ENCODE results near the gene LRMDA. TPM values are rescaled to one million over a fixed set of nuclear protein-coding genes. Genes with fewer than 3 reads are reported as not detected.

The LRMDA gene
- total RNA-seq, 1 experiment from 2014 or later, result not detected

DNA sequence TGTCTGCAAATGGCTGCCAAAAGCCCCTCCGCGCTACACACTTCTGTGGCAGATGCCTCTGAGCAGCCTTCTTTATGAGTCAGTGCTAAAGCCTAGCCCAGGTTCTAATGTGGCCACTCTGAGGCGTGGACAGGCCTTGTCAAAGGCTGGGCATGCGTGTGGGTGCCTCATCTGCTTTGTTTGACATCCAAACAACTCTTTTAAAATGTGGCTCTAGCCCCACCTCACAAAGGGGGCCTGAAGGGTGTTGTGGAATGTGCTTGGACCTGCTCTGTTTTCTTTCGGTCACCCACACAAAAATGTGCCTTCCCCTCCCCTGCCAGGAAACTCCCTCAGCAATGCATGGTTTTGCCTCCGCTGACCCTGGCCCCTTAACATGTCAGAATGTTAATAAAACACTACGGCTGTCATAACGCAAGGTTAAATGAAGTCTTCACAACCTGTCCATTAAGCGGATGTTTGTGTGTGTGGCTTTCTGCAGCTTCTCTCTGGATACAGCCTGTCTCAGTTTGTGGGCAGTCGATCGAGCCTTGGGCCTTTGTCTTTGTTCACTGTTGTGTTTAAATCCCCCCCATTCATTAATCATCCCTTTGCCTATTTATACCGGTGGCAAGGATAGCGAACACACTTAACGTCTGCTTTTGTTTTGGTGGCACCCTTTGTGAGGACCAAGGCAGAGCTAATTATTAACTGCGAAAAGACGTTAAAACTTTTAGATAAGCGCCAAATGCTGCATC lies 718.9 kb downstream of the LRMDA start:
- DNase-seq (ENCODE audit: low spot score), result no peak

DNA sequence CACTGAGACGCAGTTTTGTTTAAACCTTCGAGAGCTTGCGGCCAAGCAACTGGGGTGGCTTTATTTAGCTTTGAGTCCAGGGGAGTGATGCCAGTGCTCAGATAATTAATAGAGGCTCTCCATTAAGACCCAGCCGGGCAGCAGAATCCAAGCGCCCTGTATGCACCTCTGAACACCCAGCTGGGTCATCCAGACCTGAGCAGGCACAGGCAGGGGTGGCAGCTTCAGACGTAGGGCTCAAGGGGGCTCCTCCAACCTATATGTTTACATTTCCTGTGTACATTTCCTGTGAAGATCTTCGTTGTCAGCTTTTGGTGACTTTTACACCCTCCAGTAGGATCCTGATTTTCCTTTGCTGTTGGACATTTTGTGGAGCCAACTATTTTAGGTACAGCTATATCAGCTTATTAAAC lies 719.5 kb downstream of the LRMDA start:
- no peak for DNase-seq (ENCODE audit: low spot score)

DNA sequence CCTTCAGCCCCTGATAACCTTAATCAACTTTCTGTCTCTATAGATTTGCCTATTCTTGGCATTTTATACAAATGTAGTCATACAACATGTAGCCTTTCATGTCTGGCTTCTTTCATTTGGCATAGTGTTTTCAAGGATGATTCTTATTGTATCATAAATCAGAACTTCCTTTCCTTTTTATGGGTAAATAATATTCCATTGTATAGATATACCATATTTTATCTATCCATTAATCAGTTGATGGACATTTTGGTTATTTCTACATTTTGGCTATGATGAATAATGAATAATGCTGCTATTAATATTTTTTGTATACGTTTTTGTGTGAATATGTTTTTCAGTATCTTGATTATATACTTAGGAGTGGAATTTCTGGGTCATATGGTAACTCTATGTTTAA lies 720.8 kb downstream of the LRMDA start:
- no peak for DNase-seq (ENCODE audit: low spot score)

DNA sequence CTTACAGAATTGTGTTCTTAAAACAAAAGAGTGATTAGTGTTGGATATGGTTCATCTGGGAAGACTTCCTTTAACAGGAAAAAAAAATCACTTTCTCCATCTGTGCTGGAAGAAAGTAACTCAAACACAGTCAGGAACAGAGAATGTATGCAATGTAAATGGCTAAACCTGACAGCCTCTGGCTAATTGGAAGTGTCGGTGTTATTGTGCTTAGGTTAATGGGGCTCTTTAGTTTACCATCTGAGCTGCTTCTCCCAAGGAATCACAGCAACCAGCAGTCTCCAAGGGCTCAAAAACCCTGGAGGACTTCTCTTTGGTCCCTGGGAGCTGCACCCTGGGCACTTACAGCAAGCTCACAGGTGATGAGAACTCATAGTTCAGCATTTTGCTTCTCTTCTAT lies 724.5 kb downstream of the LRMDA start:
- no peak for DNase-seq (ENCODE audit: low spot score)

DNA sequence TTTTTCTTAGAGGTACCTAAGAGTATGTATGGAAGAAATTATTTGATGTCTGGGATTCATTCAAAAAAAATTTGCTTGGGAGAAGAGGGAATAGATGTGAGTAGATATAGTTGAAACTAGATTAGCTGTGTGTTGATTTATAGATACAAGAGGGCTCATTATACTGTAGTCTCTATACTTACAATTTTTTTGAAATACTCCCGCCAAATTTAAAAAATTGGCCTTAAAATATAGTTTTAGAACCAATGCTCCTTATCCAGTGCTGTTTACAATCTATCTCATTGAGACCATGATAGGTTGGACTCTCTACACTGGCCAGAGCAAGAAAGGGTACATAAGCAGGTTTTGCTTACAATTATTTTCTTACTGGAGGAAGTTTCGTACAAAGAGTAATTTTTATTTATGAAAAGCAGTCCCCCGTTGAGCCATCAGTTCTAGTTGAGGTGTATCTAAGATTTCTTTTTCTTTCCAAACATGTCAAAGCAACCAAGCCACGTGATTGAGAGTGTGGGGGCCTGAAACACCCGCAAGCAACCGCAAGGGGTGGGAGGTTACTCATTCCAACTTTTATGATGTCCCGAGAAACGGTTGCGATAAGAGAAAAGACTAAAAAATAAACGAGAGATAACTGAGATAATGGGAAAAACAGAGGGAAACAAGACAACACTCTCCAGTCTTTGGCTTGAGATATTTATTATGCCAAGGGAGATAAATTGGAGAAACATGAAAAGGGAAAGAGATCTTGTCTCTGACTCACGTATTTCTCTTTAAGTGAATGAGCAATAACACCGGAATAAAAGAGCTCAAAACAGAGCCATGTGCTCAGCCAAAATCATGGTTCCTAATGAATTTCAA lies 729.2 kb downstream of the LRMDA start:
- no peak for DNase-seq (ENCODE audit: low spot score)

DNA sequence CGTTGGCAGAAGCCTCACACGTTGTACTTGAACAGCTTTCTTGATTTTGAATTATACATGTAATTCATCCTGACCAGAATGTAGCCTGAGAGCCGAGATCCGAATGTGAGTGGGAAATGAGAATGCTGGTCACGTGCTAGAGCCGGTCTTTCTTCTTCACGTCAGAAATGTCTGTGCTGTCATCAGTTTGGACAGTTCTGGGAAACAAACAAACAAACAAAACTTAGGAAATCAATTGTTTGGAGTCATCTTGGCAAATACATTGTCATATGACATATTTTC lies 729.8 kb downstream of the LRMDA start:
- DNase-seq (ENCODE audit: low spot score), result no peak

DNA sequence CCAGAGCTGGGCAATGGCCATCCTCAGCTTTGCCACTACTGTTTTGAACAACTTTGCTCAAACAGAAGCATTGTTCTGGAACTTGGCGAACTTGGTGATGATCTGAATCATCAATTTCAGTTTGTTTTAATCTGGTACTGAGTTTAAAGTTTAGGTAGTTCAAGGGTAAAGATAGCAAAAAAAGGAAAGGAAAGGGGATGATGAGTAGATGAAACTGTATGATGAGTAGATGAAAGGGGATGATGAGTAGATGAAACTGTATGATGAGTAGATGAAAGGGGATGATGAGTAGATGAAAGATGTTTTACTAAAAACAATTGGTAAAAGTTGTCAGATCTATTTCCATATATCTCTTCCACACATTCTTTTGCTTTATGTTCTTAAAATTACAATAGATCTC lies 737.0 kb downstream of the LRMDA start:
- no peak for DNase-seq (ENCODE audit: low spot score)

DNA sequence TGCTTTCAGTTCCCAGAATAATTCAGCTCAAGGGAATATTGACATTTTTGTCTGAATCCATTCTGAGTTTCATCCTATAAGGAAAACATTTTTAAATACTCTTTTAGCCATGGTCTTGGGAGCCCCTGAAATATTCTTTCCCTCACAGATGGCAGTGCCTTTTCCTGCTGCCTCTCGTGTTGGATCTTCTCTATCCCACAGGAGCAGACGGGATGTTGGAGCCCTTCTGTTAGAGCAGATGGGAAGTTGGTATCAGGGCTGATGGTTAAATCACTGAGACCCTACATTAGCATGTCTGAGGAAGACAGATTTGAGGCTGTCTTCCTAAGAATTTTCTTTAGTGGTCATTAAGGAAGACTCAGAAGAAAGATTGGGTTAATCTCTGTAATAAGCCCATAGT lies 737.8 kb downstream of the LRMDA start:
- no peak for DNase-seq (ENCODE audit: low spot score)

DNA sequence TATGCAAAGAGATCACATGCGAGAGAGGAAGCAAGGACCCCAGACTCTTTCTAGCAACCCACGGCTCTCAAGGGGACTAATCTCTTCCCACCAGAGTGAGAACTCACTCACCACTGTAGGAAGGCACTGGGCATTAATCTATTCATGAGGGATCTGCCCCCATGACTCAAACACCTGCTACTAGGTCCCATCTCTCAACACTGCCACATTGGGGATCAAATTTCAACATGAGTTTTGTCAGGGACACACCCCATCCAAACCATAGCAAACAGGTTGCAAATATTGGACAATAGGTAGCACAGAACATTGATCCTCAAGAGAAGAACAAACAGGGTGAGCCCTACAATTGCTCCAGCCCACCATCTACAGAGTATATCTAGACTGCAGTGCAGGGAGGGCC lies 740.6 kb downstream of the LRMDA start:
- no peak for DNase-seq (ENCODE audit: low spot score)

DNA sequence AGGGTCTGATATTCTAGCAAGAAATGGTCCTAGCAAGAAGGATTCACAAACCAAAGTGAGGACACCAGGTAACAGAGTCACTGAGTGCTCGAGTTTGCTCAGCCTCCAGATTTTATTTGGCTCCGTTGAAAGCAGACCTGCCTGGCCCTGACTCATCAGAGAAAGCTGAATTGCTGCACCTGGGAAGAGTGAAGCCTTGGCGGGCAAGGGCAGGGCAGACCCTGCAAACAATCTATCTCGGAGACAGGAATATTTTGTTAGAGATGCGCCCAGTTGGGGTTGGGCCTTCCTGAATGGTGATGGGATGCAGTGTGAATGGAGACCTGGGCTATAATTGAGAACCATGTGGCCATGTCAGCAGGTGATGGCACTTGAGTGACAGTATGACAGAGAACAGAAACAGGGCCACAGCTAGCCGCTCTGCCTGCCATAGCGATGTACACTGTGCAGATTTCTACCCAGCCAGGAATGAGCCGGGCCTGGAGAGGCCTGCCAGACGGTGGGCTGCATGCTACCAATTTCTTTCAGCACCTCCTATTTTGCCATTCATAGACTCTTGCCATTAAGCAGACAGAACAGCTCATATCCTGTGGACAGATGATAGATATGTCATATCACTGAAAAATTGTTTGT lies 744.2 kb downstream of the LRMDA start:
- DNase-seq (ENCODE audit: low spot score), result no peak

DNA sequence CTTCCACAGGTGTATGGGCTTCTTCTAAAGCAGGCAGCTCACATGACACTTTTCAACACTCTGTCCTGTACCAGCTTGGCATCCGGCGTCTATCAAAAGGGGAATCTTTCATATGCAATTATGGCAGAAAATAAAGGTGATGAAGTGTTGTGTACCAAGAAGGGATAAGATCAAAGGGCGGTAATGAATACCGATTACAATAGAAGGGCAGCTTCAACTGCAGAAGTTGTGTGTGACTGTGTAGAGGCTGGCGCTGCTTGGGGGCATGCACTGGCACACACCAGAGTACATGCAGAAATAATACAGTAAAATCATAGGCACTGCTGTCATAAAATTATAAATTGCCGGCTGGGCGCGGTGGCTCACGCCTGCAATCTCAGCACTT lies 744.7 kb downstream of the LRMDA start:
- no peak for DNase-seq (ENCODE audit: low spot score)

DNA sequence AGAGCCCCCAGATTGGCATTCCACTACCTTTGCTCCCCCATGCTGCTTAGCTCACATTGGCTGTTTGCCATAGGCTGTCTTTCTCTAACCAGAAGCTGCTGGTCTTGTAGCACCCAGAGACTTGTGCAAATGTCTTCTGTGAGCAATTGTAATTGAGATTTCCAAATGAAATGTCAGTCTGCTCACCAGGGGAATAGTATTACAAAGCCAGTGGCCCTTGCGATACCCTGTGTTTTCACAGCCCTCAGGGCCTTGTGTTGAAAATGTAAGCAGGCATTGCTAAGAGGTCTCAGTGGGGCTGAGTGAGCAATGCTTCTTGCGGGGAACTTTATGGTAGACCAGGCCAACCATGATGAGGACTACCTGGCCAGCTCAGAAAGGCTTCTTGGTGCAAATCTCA lies 746.5 kb downstream of the LRMDA start:
- no peak for DNase-seq (ENCODE audit: low spot score)

DNA sequence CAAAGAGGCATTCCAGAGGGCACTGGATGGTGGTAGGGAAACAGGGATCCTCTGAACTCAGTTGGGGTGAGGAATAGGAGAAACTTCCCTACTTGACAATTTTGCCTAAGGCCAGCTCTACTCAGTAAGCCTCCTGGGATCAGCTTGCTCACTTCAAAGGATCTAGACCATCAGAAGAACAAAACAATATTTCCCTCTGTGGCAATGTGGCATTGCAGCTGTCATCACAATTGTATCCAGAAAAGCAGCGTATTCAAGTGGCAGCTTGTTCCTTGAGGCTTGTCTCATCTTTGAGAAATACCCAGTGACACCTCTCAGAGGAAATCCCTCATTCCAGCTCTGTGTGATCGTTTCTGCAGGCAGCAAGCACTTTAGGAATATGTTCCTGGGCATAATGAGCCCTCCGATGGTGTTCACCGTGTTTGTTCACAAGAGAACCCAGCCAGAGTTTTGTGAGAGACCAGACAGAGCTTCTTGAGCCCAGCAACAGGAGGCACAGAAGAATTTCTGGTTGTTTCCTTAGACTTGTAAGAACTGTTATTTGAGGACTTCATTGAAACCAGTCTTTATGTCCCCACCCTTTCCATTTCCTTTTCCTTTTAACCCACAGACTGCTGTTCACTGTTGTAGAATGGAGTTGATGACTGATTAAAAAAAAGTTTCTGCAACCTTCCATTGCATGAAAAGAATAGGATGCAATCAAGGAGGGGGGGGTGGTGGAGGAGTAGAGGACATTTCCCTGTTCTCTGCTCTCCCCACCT lies 747.3 kb downstream of the LRMDA start:
- no peak for DNase-seq (ENCODE audit: low spot score)

DNA sequence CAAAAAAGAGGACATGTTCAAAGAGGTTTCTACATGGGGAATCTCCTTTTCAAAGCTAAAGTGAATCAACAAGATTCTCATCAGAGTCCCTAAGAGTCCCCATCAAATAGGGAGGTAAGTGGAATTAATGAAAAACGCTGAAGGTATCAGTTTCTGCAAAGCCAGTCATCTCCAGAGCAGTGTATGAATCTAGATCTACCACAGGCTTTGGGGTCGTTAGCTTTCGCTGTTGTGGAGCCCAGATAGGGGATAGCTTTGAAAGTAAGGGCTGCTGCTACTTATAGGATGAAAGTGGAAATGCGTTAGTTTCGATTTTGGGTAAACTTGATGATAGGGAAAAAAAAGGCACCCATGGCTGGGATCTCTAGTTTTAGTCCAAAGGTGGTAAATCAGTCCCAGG lies 748.4 kb downstream of the LRMDA start:
- DNase-seq (ENCODE audit: low spot score), result no peak

DNA sequence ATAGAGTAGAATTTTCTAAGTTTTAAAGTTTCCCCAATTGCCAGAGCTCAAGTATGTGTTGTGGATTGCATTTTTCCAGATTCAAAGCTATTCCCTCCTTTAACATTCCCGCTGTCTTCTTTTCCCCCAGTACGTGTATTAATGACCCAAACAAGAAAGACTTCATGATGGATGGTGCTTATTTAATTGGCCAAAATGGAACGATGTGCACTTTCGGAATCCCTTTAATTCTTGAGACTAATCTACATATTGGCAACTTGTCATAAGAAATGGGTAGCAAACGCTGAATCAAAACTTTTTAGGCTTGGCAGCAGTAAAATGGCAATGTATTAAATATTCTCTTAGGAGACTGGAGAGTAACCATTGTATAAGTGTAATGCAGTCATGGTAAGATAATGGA lies 753.2 kb downstream of the LRMDA start:
- no peak for DNase-seq (ENCODE audit: low spot score)

DNA sequence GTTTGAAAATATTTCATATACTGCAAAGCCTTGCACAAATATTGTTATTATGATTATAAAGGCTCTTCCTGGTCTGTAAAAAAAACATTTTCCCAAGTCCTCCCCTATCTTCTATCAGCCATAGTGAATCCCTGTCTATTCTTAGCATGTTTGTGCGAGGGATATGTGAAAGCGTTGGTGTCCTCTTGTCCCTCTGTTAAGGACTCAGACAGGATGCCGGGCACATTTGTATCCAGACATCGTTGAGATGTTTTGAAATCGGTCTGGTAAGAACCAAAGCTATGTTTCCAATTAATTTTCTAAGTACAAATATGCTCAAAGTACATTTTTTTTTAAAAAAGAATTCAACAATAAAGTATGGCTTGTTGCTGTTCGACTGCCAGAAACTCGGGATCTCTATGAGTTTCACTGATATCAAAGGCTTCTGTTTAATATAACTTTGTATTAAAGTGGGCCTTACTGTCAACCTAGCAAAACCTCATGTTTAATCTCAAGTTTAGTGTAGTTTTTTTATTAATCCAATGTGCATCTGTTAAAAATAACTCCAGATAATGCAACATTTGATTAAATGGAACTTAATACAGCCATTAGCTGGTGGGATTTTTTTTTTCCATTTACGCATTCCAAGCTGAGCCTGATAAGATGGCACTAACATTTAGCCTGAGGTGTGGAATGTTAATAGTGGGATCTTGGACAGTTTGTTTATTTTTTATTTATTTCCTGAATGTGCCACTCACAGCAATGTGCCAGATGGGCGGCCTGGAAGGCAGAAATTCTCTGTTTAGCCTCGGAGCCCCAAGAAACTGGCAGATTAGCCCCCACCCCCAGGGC lies 754.3 kb downstream of the LRMDA start:
- DNase-seq (ENCODE audit: low spot score), result no peak

DNA sequence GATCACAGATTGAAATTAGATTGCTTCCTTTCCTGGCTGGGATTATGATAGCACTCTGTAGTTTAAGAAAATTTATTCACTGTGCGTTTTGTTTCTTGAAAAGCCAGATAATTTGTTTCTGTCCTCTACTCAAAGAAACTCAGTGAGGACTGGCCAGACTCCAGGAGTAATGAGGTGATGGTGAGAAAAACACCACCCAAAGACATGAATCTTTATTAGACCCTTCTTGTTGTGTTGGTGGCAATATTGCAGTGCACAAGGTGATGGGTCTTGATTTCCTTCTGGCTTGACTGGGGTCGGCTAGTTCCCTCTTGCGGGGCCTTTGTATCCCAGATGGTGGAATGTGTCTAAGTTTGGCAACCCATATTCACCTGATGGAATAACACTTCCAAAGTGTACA lies 756.8 kb downstream of the LRMDA start:
- no peak for DNase-seq (ENCODE audit: low spot score)

DNA sequence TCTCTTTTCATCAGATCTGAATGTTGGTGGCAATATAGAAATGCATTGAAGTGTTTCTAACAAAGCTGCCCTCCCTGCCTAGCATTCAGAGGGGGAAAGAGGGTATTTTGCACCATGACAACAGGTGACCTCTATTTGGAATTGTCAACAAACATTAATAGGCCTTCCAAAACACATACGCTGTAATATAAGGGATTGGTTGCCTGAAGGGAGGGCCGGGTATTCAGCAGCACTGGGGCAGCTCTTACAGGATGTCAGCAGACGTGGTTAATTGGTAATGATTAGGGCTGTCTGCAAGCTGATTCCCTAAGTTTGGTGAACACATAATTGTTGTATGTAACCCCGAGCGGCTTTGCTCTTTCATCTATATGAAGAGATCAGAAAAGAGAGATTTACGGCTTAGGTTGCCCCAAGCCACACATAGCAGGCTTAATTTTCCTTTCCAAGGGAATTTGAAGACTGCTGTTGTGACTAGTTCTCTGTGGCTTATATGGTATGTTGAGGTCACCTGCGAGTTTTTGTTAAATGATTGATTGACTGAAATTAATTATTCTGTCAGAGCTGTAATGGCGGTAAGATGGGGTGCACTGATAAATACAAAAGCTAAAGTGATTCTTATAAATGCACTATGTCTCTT lies 759.3 kb downstream of the LRMDA start:
- no peak for DNase-seq (ENCODE audit: low spot score)

DNA sequence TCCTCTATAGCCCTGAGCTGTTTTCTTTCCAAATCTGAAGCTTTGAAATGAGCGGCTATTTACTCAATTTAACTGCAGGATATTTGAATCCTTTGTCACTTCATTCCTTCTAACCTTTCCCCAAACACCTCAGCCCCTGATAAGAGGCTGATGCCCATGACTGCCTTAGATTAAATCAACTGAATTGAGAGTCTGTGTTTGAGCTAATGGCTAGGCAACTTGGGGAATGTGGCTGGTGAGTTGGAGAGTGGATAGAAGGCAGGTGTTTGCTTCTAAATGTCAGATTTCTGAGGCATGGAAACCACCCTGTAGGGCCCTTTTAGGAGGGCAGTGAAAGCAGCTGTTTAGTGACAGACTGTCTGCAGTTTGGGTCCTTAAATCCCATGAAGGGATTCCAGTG lies 759.9 kb downstream of the LRMDA start:
- no peak for DNase-seq (ENCODE audit: low spot score)

DNA sequence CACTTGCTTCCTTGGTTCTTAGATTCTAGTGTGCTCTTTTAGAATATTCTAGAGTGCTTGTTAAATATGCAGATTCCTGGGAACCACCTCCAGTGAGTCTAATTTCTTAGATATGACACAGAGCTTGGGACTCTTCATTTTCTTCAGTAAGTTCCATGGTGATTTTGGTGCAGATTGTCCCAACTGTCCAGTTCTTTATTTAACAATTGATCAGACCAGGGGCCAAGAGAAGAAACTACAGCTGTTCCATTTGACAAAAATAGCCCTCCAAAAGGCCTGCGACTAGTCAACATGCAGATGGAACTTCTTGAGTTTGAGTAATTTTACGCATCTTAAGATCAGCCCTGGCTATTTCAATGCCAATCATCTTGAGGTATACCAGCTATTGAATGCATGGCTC lies 760.7 kb downstream of the LRMDA start:
- DNase-seq (ENCODE audit: low spot score), result no peak

Data from HT-29 (cell line).